ENCODE data around the gene COL26A1. TPM values are rescaled to one million over a fixed set of nuclear protein-coding genes. Genes with fewer than 3 reads are reported as not detected.

COL26A1 gene
- total and polyA plus RNA-seq, 8 donors: 0.37 to 3.5 (median 0.86) TPM

DNA sequence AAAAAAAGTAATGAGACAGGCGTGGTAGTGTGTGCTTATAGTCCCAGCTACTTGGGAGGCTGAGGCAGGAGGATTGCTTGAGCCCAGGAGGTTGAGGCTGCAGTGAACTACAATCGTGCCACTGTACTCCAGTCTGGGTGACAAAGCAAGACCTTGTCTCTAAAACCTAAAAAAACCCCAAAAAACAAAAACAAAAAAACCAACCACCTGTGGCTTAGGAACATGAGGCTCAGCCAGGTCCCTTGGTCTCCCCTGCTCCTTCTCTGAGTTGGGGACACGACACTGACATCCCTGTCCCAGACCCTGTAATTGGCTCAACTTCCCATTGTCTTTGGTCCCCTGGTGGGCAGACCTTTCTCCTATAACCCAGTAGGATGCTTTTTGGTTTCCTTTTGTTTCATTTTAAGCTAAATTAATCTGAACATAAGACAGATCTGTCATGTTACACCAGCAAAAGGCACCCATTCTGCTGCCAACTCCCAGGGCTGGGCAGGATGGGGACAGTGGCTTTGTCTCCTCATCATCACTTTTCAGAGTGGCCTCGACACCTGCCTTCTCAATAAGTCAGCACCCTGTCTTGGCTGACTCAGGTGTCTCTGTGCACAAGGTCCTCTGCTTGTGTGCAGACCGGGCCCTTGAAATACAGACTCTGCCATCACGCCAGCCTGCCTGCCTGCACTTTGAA is 192.1 kb downstream of the COL26A1 start:
- intact Hi-C loops (cut with DNase I): no loop called here
- FAIRE-seq (no peak), ATAC-seq (no peak), DNase-seq (no peak)
- 83 to 85% methylated on average over 6 of the region's 6 CpGs for WGBS, 2 donors
- TF ChIP-seq CTCF (IDR thresholded peaks at IDR 0.05): no peak
- H3K27me3 ChIP-seq: no peaks in the 10 kb centered on the region
- no peak overlapping the region for H3K4me3 ChIP-seq
- H3K36me3 ChIP-seq: no peaks in the 10 kb centered on the region
- no peaks in the 10 kb centered on the region for H3K9me3 ChIP-seq
- no peak overlapping the region for H3K27ac ChIP-seq
- H3K4me1 ChIP-seq: no peaks in the 10 kb centered on the region

GRCh38 chr7:101555269-101555920 is 192.7 kb downstream of the COL26A1 start:
- 86 to 88% methylated on average over 12 of the region's 12 CpGs for WGBS, 2 donors
- FAIRE-seq (no peak), ATAC-seq (no peak), DNase-seq (no peak)
- H3K27ac ChIP-seq: no peak overlapping the region
- no peak overlapping the region for H3K4me3 ChIP-seq
- H3K36me3 ChIP-seq: no peaks in the 10 kb centered on the region
- no peaks in the 10 kb centered on the region for H3K9me3 ChIP-seq
- H3K27me3 ChIP-seq: no peaks in the 10 kb centered on the region
- H3K4me1 ChIP-seq: no peaks in the 10 kb centered on the region
- intact Hi-C loops (cut with DNase I): no loop called here
- no peak for TF ChIP-seq CTCF (IDR thresholded peaks at IDR 0.05)

DNA sequence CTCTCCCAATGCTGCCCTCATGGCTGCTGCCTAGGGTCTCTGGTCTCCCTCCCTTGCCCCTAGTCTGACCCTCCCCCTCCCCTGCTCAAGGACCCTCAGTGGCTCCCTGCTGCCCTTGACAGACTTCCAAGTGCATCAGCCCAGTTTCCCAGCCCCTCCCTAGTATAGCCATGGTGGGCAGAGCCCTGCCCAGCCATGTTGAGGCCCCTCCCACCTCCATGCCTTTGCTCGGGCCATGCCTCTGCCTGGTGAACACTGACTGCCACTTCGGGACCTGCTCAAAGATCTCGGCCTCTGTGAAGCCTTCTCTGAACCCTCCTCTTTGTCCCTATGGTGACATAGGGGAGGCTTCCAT is 193.2 kb downstream of the COL26A1 start:
- ATAC-seq (no peak), FAIRE-seq (no peak), DNase-seq (no peak)
- H3K27me3 ChIP-seq: no peaks in the 10 kb centered on the region
- H3K36me3 ChIP-seq: no peaks in the 10 kb centered on the region
- TF ChIP-seq CTCF (IDR thresholded peaks at IDR 0.05): no peak
- 84 to 89% methylated on average over 3 of the region's 3 CpGs for WGBS, 2 donors
- no peaks in the 10 kb centered on the region for H3K4me1 ChIP-seq
- no peaks in the 10 kb centered on the region for H3K9me3 ChIP-seq
- no peak overlapping the region for H3K4me3 ChIP-seq
- intact Hi-C loops (cut with DNase I): no loop called here
- no peak overlapping the region for H3K27ac ChIP-seq

DNA sequence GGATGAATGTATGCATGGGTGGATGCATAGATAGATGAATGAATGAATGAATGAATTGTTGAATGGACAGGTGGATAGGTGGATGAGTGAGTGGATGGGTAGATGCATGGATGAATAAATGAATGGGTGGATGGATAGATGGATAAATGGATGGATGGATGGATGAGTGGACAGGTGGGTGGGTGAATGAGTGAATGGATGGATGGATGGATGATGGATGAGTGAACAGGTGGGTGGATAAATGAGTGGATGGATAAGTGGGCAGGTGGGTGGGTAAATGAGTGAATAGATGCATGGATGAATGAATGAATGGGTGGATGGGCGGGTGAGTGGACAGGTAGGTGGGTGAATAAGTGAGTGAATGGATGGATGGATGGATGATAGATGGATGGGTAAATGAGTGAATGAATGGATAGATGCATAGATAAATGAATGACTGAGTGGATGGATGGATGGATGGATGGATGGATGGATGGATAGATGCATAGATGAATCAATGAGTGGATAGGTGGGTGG is 193.8 kb downstream of the COL26A1 start:
- no peaks in the 10 kb centered on the region for H3K27me3 ChIP-seq
- TF ChIP-seq CTCF (IDR thresholded peaks at IDR 0.05): no peak
- intact Hi-C loops (cut with DNase I): no loop called here
- DNase-seq (no peak), ATAC-seq (no peak), FAIRE-seq (no peak)
- H3K27ac ChIP-seq: no peak overlapping the region
- H3K36me3 ChIP-seq: no peaks in the 10 kb centered on the region
- WGBS, 2 donors: 79 to 82% methylated on average over 1 of the region's 1 CpG
- no peak overlapping the region for H3K4me3 ChIP-seq
- H3K4me1 ChIP-seq: no peaks in the 10 kb centered on the region
- no peaks in the 10 kb centered on the region for H3K9me3 ChIP-seq

DNA sequence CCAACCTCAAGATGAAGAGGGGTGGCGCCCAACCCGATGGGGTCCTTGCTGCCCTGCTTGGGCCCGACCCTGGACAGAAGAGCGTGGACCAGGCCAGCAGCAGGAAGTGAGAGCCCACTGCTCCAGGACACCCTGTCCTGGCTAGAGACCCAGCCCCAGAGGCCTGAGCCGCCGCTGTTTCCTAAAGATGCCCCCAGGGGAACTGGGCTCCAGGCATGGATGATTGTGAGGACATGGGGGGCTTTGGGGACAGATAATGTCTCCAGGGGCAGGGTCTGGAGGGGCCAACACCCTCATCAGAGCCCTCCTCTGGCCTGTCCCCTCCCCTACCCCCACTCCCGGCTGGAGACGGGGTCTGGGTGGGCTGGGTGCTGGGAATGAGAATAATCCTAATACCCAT is 194.7 kb downstream of the COL26A1 start:
- no peaks in the 10 kb centered on the region for H3K4me1 ChIP-seq
- TF ChIP-seq CTCF (IDR thresholded peaks at IDR 0.05): no peak

More for the DNA sequence above, 194.7 kb downstream of the COL26A1 start:
- no peaks in the 10 kb centered on the region for H3K27me3 ChIP-seq
- no peaks in the 10 kb centered on the region for H3K36me3 ChIP-seq
- DNase-seq (no peak), FAIRE-seq (no peak), ATAC-seq (no peak)
- H3K4me3 ChIP-seq: no peak overlapping the region
- H3K9me3 ChIP-seq: no peaks in the 10 kb centered on the region
- H3K27ac ChIP-seq: no peak overlapping the region
- WGBS, 2 donors: 80 to 88% methylated on average over 8 of the region's 8 CpGs
- intact Hi-C loops (cut with DNase I): no loop called here

All from pancreas (tissue), 10 donors.